Large intestine (tissue), 3 donors: ENCODE results near the gene CEMP1. TPM values are rescaled to one million over a fixed set of nuclear protein-coding genes. Genes with fewer than 3 reads are reported as not detected.
"Not testable (repeated sequence)": the region's sequence is repeated elsewhere in the genome, so short reads cannot be mapped to it uniquely, and the experiment has no call there.

ENCODE experiments used
- DNase-seq, 2 donors: peaks; one replicate each; pipeline versions ENCODE4 v3.0.0 to v3.0.0-alpha.2; 2013
- H3K27ac ChIP-seq: one replicate; pipeline ENCODE4 v1.5.1; 2013; ENCODE audit warnings: low read length
- H3K27me3 ChIP-seq: 2 replicates; pipeline ENCODE4 v1.6.1; 2013; ENCODE audit warnings: low read length; ENCODE audit not compliant: control insufficient read depth, insufficient read depth
- H3K36me3 ChIP-seq: 2 replicates; pipeline ENCODE4 v1.6.1; 2013; ENCODE audit warnings: low read length; ENCODE audit not compliant: control insufficient read depth, insufficient read depth
- H3K4me1 ChIP-seq: one replicate; pipeline ENCODE4 v1.6.1; 2013; ENCODE audit warnings: low read length; ENCODE audit not compliant: control insufficient read depth, insufficient read depth
- H3K4me3 ChIP-seq: one replicate; pipeline ENCODE4 v1.5.1; 2013; ENCODE audit warnings: low read length
- H3K9me3 ChIP-seq: one replicate; pipeline ENCODE4 v1.6.1; 2013; ENCODE audit warnings: mild to moderate bottlenecking, low read depth, low read length, moderate library complexity; ENCODE audit not compliant: control insufficient read depth
- WGBS: methylation state at CpG from one replicate; pipeline ENCODE4 v1.1.5; 2013; ENCODE audit warnings: low lambda C conversion rate; ENCODE audit not compliant: insufficient coverage; 5-methylcytosine and 5-hydroxymethylcytosine counted together
- polyA plus RNA-seq: library from polyadenylated mRNA; unstranded; fragments of 120-200 nt; gene quantifications from one replicate; pipeline ENCODE4 v1.2.1, GENCODE V29; 2013

CEMP1 gene
- polyA plus RNA-seq, 1 donor: 16.8 TPM

- DNase-seq: peak; percentile 95 to 96
- H3K27ac ChIP-seq: peak within 1 kb of the TSS; percentile 75
- WGBS: no CpG with 5 or more reads among the region's 126 CpGs
- no peaks in the 10 kb centered on the region for H3K27me3 ChIP-seq
- peaks cover 2% of the 10 kb centered on the region for H3K36me3 ChIP-seq
- H3K4me1 ChIP-seq: peaks cover 28% of the 10 kb centered on the region
- H3K4me3 ChIP-seq: peak within 1 kb of the TSS; percentile 80
- no peaks in the 10 kb centered on the region for H3K9me3 ChIP-seq
These were observed 6.5 kb upstream of the CEMP1 start, which contains the start of gene PDPK1 for GRCh38 chr16:2537451-2538379. Gene PDPK1 (plus strand): TSS chr16:2538021. CDS start chr16:2538113, 92 bp downstream.

- Histone ChIP-seq H3K4me1 (peaks cover 30% of the 10 kb centered on the region), H3K36me3 (peaks cover 2% of the 10 kb centered on the region), H3K4me3 (no peak overlapping the region), H3K27ac (no peak overlapping the region), H3K27me3 (no peaks in the 10 kb centered on the region), H3K9me3 (no peaks in the 10 kb centered on the region)
- no CpG with 5 or more reads among the region's 9 CpGs for WGBS
- DNase-seq: peak in 1 of 2 donors; percentile 15
These were observed 4.4 kb upstream of the CEMP1 start for GRCh38 chr16:2535625-2536013.

- WGBS: no CpG with 5 or more reads among the region's 5 CpGs
- Histone ChIP-seq H3K4me1 (peaks cover 22% of the 10 kb centered on the region), H3K36me3 (peaks cover 12% of the 10 kb centered on the region)
- not testable (repeated sequence) for H3K9me3 ChIP-seq, H3K4me3 ChIP-seq, H3K27ac ChIP-seq, DNase-seq, H3K27me3 ChIP-seq
These were observed 3.1 kb upstream of the CEMP1 start for GRCh38 chr16:2534335-2534734.

DNA sequence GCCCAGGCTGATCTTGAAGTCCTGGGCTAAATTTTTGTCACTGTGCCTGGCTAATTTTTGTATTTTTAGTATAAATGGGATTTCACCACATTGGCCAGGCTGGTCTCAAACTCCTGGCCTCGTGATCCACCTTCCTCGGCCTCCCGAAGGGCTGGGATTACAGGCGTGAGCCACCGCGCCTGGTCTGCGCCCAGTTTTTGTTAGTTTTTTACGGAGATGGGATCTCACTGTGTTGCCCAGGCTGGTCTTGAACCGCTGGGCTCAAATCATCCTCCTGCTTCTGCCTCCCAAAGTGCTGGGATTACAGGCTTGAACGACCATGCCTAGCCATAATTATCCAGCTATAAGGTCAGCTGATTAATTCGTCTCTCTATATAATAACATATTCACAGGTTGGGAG lies 2.7 kb upstream of the CEMP1 start:
- no peak for DNase-seq
- no peaks in the 10 kb centered on the region for H3K27me3 ChIP-seq
- no peak overlapping the region for H3K27ac ChIP-seq
- H3K4me3 ChIP-seq: no peak overlapping the region
- H3K9me3 ChIP-seq: no peaks in the 10 kb centered on the region
- WGBS: 80% methylated on average over 1 of the region's 11 CpGs
- H3K36me3 ChIP-seq: peaks cover 16% of the 10 kb centered on the region
- H3K4me1 ChIP-seq: peaks cover 19% of the 10 kb centered on the region

GRCh38 chr16:2533142-2533755 lies 2.0 kb upstream of the CEMP1 start:
- Histone ChIP-seq H3K27ac (peak overlapping the region; percentile 81), H3K4me1 (peaks cover 19% of the 10 kb centered on the region), H3K36me3 (peaks cover 23% of the 10 kb centered on the region), H3K4me3 (peak overlapping the region; percentile 56)
- not testable (repeated sequence) for H3K9me3 ChIP-seq, DNase-seq, H3K27me3 ChIP-seq
- WGBS: 100% methylated on average over 2 of the region's 16 CpGs

DNA sequence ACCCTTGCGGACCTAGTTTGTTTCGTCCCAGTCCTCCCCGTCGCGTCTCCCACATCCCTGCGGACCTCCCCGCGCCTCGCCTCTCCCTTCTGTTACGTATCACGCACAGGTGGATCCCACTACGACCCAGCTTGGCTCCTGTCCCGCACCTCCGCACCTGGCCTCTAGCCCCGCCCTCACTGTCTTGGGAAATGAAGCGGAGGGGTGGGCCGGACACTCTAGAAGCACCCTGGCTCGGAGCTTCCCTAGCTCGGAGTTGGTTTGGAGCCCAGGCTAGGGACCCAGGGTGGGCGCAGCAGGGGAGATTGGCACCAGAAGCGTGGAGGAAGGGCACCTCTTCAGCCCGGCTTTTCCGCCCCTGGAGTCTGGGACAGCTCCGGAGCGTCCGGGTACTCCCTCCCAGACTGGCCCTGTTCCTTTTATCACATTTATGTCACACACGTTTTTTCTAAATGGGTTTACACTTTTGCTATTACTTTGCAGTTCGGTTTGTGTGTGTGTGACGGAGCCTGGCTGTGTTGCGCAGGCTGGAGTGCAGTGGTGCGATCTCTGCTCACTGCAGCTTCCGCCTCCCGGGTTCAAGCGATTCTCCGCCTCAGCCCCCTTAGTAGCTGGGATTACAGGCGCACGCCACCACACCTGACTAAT lies 1.4 kb upstream of the CEMP1 start:
- H3K4me1 ChIP-seq: peaks cover 22% of the 10 kb centered on the region
- WGBS: no CpG with 5 or more reads among the region's 37 CpGs

GRCh38 chr16:2531696-2532493 lies 687 bp upstream of the CEMP1 start:
- no CpG with 5 or more reads among the region's 84 CpGs for WGBS
- DNase-seq: peak; percentile 99
- peaks cover 24% of the 10 kb centered on the region for H3K4me1 ChIP-seq
- no peaks in the 10 kb centered on the region for H3K27me3 ChIP-seq
- peaks cover 34% of the 10 kb centered on the region for H3K36me3 ChIP-seq
- peak overlapping the region; percentile 81 for H3K4me3 ChIP-seq
- peak overlapping the region; percentile 81 for H3K27ac ChIP-seq
- H3K9me3 ChIP-seq: no peaks in the 10 kb centered on the region

More for the DNA sequence above, 1.4 kb upstream of the CEMP1 start:
- Histone ChIP-seq H3K27ac (peak overlapping the region; percentile 81), H3K36me3 (peaks cover 29% of the 10 kb centered on the region), H3K9me3 (no peaks in the 10 kb centered on the region), H3K27me3 (no peaks in the 10 kb centered on the region), H3K4me3 (peak overlapping the region; percentile 56)
- DNase-seq: peak; percentile 79 to 91

DNA sequence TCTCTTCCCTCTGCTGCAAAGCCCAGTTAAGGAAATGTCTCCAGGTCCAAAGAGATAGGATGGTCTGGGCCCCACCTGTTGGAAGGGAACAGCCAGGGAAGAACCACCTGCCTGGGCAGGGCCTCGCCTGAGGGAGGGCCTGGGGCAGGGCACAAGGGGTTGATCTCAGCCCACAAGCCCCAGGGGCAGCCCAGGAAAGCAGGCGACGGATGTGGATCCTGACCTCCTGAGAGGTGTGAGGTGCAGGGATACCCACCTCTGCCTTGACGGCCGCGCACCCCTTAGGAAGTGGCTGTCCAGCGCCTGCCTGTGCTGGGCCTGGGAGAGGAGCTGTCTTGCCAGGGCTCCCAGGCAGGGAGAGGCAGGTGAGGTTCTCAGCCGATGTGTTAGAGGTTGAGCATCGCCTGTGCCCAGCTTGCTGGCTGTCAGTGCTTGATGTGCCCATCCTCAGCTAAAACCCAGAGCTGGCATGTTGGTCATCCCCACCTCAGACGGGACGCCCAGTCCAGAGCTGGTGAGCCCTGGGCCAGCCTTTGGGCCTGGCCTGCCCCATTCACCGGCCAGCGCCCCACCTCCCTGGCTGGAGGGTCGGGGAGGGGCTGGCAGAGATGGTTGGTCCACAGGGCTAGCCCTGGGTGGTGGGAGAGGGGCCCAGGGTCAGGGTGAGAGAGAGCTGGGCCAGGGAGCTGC lies 434 bp downstream of the CEMP1 start:
- Histone ChIP-seq H3K4me3 (no peak overlapping the region), H3K9me3 (no peaks in the 10 kb centered on the region), H3K4me1 (peaks cover 29% of the 10 kb centered on the region), H3K27me3 (no peaks in the 10 kb centered on the region), H3K36me3 (peaks cover 44% of the 10 kb centered on the region), H3K27ac (peak overlapping the region; percentile 81)
- WGBS: no CpG with 5 or more reads among the region's 14 CpGs
- DNase-seq: peak in 1 of 2 donors; percentile 22

GRCh38 chr16:2529961-2530628 lies 1.1 kb downstream of the CEMP1 start:
- WGBS: no CpG with 5 or more reads among the region's 15 CpGs

More at GRCh38 chr16:2529961-2530628, 1.1 kb downstream of the CEMP1 start:
- Histone ChIP-seq H3K27ac (no peak overlapping the region), H3K27me3 (no peaks in the 10 kb centered on the region), H3K4me3 (no peak overlapping the region), H3K9me3 (no peaks in the 10 kb centered on the region), H3K36me3 (peaks cover 44% of the 10 kb centered on the region), H3K4me1 (peaks cover 33% of the 10 kb centered on the region)
- no peak for DNase-seq
